Measurements from ENCODE around the gene COPE. TPM values are rescaled to one million over a fixed set of nuclear protein-coding genes. Genes with fewer than 3 reads are reported as not detected.

The COPE gene
- total RNA-seq, 1 donor from 2014 or later: 331 TPM

- no peak overlapping the region for H3K4me3 ChIP-seq
- DNase-seq (ENCODE audit: low spot score in 2 of 2): no peak
- no peaks in the 10 kb centered on the region for H3K27me3 ChIP-seq
- peaks cover 0 to 7% of the 10 kb centered on the region in 2 donors for H3K4me1 ChIP-seq
- intact Hi-C loops (cut with DNase I): no loop called here
- TF ChIP-seq, protein P1, sequence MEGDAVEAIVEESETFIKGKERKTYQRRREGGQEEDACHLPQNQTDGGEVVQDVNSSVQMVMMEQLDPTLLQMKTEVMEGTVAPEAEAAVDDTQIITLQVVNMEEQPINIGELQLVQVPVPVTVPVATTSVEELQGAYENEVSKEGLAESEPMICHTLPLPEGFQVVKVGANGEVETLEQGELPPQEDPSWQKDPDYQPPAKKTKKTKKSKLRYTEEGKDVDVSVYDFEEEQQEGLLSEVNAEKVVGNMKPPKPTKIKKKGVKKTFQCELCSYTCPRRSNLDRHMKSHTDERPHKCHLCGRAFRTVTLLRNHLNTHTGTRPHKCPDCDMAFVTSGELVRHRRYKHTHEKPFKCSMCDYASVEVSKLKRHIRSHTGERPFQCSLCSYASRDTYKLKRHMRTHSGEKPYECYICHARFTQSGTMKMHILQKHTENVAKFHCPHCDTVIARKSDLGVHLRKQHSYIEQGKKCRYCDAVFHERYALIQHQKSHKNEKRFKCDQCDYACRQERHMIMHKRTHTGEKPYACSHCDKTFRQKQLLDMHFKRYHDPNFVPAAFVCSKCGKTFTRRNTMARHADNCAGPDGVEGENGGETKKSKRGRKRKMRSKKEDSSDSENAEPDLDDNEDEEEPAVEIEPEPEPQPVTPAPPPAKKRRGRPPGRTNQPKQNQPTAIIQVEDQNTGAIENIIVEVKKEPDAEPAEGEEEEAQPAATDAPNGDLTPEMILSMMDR (IDR thresholded peaks at IDR 0.05): no peak
- H3K9me3 ChIP-seq: no peaks in the 10 kb centered on the region
- peaks cover 25 to 26% of the 10 kb centered on the region in 2 donors for H3K36me3 ChIP-seq
- H3K27ac ChIP-seq: no peak overlapping the region
Observed at GRCh38 chr19:18870531-18871172, 48.5 kb downstream of the COPE start.

GRCh38 chr19:18869781-18870530 is 49.2 kb downstream of the COPE start:
- Histone ChIP-seq H3K27me3 (no peaks in the 10 kb centered on the region), H3K36me3 (peaks cover 32% of the 10 kb centered on the region in 2 donors), H3K9me3 (no peaks in the 10 kb centered on the region), H3K27ac (no peak overlapping the region), H3K4me1 (peaks cover 0 to 7% of the 10 kb centered on the region in 2 donors), H3K4me3 (no peak overlapping the region)
- TF ChIP-seq, protein P1 (IDR thresholded peaks at IDR 0.05): no peak
- intact Hi-C loops (cut with DNase I): loop anchor here (5.0 kb wide), 1 partner anchor 278 kb away; no protein-coding TSS in a partner anchor
- no peak for DNase-seq (ENCODE audit: low spot score in 2 of 2)

- TF ChIP-seq, protein P1 (IDR thresholded peaks at IDR 0.05): no peak
- no peak for DNase-seq (ENCODE audit: low spot score in 2 of 2)
- intact Hi-C loops (cut with DNase I): loop anchor here (5.0 kb wide), 1 partner anchor 277 kb away; no protein-coding TSS in a partner anchor
- Histone ChIP-seq H3K27me3 (no peaks in the 10 kb centered on the region), H3K9me3 (no peaks in the 10 kb centered on the region), H3K4me1 (peaks cover 0 to 7% of the 10 kb centered on the region in 2 donors), H3K27ac (no peak overlapping the region), H3K4me3 (no peak overlapping the region), H3K36me3 (peaks cover 39 to 41% of the 10 kb centered on the region in 2 donors)
Observed at GRCh38 chr19:18869023-18869618, 50.1 kb downstream of the COPE start.

DNA sequence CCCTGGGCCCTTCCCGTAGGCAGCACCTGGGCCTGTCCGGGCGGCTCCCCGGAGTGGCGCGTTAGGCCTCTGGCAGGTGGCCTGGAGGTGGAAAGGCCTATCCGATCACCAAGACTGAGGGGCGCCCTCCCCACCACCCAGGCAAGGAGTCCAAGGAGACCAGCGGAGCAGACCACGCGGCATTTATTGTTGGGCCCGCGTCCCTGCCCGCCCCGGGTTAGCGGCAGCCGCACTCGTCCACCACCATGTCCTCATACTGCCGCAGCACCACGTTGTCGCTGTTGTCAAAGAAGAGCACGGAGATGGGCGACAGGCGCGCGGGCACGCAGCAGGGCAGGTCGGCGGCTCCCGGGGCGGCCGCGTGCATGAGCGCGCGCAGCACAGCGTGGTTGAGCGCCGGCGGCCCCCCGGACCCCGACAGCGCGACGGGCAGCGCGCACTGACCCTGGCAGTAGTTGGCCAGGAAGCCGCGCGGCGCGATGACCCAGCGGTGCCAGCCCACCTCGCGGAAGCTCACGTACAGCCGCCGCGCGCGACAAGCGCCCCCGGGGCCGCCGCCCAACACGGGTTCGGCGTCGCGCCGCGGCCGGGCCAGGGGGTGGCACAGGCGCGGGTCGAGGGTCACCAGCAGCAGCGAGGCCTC is 50.7 kb downstream of the COPE start:
- Histone ChIP-seq H3K4me3 (no peak overlapping the region), H3K9me3 (no peaks in the 10 kb centered on the region), H3K4me1 (peaks cover 0 to 7% of the 10 kb centered on the region in 2 donors), H3K36me3 (peaks cover 45 to 47% of the 10 kb centered on the region in 2 donors), H3K27ac (no peak overlapping the region), H3K27me3 (no peaks in the 10 kb centered on the region)
- intact Hi-C loops (cut with DNase I): loop anchor here (5.0 kb wide), 1 partner anchor 276 kb away; no protein-coding TSS in a partner anchor
- TF ChIP-seq, protein P1 (IDR thresholded peaks at IDR 0.05): no peak
- DNase-seq (ENCODE audit: low spot score in 2 of 2): no peak

DNA sequence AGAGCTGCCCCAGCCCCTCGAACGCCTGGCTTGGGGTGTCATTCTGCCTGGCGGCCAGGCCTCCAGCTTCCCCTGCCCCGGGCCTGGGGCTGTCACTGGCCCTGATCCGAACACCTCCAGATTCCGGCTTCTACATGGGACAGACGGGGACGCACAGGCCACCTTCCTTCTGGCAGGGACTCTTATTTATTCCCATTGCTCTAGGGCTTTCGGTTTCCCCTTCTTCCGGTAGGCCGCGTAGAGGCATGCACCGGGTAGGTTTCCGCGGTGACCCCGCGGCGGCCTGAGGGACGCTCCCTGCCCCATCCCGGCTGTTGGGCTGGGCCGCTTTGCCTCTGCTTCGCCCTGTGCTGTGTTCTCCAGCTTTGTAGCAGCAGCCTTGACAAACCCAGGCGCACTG is 51.4 kb downstream of the COPE start:
- intact Hi-C loops (cut with DNase I): loop anchor here (5.0 kb wide), 1 partner anchor 275 kb away; no protein-coding TSS in a partner anchor
- Histone ChIP-seq H3K36me3 (peaks cover 52 to 55% of the 10 kb centered on the region in 2 donors), H3K9me3 (no peaks in the 10 kb centered on the region)

More for the DNA sequence above, 51.4 kb downstream of the COPE start:
- no peak for DNase-seq (ENCODE audit: low spot score in 2 of 2)
- Histone ChIP-seq H3K4me3 (no peak overlapping the region), H3K27ac (no peak overlapping the region), H3K27me3 (no peaks in the 10 kb centered on the region), H3K4me1 (peaks cover 0 to 7% of the 10 kb centered on the region in 2 donors)
- TF ChIP-seq, protein P1 (IDR thresholded peaks at IDR 0.05): no peak
